Measurements from ENCODE around the gene SDHB.

Gene SDHB

DNA sequence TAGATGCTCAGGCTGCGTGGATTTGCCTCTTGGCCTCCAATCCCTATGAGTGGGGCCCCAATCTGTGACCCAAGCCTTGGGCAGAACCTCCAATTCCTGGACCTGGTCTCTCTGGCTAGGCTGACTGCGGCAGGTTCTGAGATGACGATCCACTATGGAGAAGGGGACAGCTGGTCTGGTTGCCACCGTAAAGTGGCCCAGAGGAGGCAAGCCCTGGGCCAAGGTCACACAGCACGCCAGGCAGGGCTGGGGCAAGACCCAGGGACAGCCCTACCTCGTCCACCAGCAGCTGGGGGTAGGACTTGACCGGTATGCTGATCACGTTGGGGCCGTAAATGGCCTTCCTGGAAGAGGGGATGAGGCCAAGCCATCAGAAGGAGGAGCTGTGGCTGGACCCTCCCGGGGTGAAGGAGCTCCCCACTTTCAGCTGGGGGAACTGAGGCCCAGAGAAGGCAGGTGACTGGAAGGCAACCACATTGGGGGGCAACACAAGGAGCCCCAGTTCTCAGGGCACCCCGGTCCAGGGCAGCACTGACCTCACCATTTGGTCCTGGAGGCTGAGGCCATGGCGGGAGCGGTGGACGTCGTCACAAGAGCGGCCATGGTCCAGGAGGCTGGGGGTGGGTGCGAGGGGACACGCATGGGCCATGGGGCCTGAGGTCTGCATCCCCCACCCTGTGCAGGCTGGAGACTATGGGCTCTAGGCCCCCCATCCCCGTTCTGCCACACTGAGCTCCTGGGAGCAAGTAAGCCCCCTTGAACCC lies 51.9 kb downstream of the SDHB start:
- peaks cover 12% of the 10 kb centered on the region for H3K36me3 Mint-ChIP-seq (ENCODE audit: low read depth)
- H3K27ac Mint-ChIP-seq, result no peak overlapping the region
- TF ChIP-seq, protein P1, sequence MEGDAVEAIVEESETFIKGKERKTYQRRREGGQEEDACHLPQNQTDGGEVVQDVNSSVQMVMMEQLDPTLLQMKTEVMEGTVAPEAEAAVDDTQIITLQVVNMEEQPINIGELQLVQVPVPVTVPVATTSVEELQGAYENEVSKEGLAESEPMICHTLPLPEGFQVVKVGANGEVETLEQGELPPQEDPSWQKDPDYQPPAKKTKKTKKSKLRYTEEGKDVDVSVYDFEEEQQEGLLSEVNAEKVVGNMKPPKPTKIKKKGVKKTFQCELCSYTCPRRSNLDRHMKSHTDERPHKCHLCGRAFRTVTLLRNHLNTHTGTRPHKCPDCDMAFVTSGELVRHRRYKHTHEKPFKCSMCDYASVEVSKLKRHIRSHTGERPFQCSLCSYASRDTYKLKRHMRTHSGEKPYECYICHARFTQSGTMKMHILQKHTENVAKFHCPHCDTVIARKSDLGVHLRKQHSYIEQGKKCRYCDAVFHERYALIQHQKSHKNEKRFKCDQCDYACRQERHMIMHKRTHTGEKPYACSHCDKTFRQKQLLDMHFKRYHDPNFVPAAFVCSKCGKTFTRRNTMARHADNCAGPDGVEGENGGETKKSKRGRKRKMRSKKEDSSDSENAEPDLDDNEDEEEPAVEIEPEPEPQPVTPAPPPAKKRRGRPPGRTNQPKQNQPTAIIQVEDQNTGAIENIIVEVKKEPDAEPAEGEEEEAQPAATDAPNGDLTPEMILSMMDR (IDR thresholded peaks at IDR 0.05), result no peak
- no peak overlapping the region for H3K4me3 Mint-ChIP-seq
- peaks cover 5% of the 10 kb centered on the region for H3K27me3 Mint-ChIP-seq (ENCODE audit: low read depth, poor library complexity)
- no peaks in the 10 kb centered on the region for H3K4me1 Mint-ChIP-seq
- no peak for DNase-seq
- H3K9me3 Mint-ChIP-seq, result no peaks in the 10 kb centered on the region

DNA sequence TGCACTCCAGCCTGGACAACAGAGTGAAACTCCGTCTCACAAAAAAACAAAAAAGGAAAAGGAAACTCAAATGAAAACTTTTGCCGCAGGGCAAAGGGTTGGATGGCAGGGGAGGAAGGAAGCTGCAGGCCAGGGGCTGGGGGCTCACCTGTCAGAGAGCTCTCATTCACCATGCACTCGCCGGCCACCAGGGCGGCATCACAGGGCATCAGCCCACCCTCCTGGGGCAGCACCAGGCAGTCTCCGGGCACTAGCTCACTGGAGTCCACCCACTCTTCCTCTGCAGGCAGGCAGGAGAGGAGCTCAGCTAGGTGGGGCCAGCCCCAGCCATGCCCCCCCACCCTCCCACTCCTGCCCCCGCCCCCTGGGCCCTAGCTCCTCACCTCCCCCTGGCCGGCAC lies 54.0 kb downstream of the SDHB start:
- DNase-seq, result no peak
- H3K27me3 Mint-ChIP-seq (ENCODE audit: low read depth, poor library complexity), result peaks cover 5% of the 10 kb centered on the region
- no peaks in the 10 kb centered on the region for H3K4me1 Mint-ChIP-seq
- peaks cover 12% of the 10 kb centered on the region for H3K36me3 Mint-ChIP-seq (ENCODE audit: low read depth)
- H3K9me3 Mint-ChIP-seq, result no peaks in the 10 kb centered on the region
- H3K27ac Mint-ChIP-seq, result no peak overlapping the region
- H3K4me3 Mint-ChIP-seq, result no peak overlapping the region
- TF ChIP-seq, protein P1 (IDR thresholded peaks at IDR 0.05), result no peak

DNA sequence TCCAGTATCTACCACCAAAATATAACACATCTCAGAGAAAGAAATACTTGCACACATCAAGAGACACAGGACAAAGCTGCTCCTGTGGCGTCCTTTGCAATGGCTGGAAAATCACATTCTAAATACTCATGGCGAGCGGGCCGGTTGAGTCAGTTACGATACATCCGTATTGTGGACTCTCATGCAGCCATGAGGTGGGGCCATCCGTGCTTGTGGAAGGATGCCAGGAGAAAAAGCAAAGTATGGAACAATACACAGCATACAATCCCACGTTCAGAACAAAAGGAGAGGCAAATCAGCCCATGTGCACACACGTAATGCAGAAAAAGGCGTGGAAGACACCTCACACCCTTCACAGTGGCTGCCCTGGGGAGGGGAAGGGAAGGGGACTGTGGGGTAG lies 55.2 kb downstream of the SDHB start:
- Mint-ChIP-seq H3K4me3 (no peak overlapping the region), H3K27me3 (ENCODE audit: low read depth, poor library complexity) (peaks cover 5% of the 10 kb centered on the region), H3K4me1 (no peaks in the 10 kb centered on the region), H3K36me3 (ENCODE audit: low read depth) (peaks cover 12% of the 10 kb centered on the region), H3K27ac (no peak overlapping the region), H3K9me3 (no peaks in the 10 kb centered on the region)
- TF ChIP-seq, protein P1 (IDR thresholded peaks at IDR 0.05), result no peak
- no peak for DNase-seq

DNA sequence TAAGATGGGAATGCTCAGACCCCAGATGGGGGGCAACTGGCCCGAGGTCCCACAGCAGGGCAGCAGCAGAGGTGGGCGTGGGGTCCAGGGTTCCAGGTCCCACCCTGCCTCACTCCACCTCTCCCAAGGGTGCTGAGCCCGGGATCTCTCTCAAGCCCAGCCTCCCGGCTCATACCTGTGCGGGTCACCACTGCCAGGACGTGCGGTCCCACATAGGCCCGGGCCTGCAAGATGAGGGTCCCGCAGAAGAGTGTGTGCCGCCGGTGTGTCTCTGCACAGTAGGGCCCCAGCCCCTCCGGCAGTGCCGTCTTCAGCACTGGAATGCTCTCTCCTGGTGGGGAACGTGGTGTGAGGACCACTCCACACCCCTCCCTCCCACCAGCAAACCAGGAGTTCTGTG lies 57.0 kb downstream of the SDHB start:
- Mint-ChIP-seq H3K4me1 (no peaks in the 10 kb centered on the region), H3K27me3 (ENCODE audit: low read depth, poor library complexity) (peaks cover 5% of the 10 kb centered on the region), H3K9me3 (no peaks in the 10 kb centered on the region), H3K4me3 (no peak overlapping the region), H3K27ac (no peak overlapping the region), H3K36me3 (ENCODE audit: low read depth) (peaks cover 12% of the 10 kb centered on the region)
- DNase-seq, result no peak
- TF ChIP-seq, protein P1 (IDR thresholded peaks at IDR 0.05), result no peak

DNA sequence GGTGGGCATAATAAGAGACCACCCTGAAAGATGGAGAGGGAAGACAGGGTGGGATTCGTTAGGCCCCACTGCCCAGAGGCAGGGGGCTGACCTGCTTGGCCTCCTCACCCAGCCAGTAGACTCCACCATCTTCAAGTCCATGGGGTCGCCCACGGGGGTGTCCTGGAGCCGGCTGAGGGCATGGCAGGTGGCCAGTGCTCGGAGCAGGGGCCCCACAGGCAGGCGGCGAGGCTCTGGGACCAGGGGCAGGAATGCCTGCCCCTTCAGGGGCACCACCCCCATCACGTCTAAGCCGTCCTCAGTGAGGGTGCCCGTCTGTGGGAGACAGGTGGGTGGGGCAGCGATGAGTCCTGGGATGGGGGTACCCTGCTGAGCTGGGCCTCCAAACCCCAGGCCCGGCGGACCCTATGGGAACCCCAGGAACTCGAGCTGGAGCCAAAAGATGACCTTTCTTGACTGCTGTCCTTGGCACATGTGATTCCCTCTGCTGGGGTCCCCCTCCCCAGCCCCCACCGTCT lies 60.3 kb downstream of the SDHB start:
- Mint-ChIP-seq H3K36me3 (ENCODE audit: low read depth) (peaks cover 4% of the 10 kb centered on the region), H3K27me3 (ENCODE audit: low read depth, poor library complexity) (no peaks in the 10 kb centered on the region), H3K27ac (no peak overlapping the region), H3K4me1 (no peaks in the 10 kb centered on the region), H3K9me3 (no peaks in the 10 kb centered on the region), H3K4me3 (no peak overlapping the region)
- no peak for DNase-seq
- TF ChIP-seq, protein P1 (IDR thresholded peaks at IDR 0.05), result no peak

DNA sequence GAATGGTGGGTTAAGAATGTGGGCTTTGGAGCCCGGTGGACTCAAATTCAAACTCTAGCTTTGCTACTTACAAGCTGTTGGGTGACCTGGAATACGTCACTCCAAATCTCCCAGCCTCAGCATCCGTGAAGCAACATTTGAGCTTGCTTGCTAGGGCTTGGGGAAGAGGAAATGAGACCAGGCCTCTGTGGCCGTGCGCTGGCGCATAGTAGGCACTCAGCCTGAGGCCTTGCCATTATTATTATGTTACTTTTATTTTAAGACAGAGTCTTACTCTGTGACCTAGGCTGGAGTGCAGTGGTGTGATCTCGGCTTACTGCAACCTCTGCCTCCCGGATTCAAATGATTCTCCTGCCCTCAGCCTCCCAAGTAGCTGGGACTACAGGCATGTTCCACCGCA lies 61.2 kb downstream of the SDHB start:
- no peaks in the 10 kb centered on the region for H3K27me3 Mint-ChIP-seq (ENCODE audit: low read depth, poor library complexity)
- no peaks in the 10 kb centered on the region for H3K4me1 Mint-ChIP-seq
- H3K4me3 Mint-ChIP-seq, result no peak overlapping the region
- H3K27ac Mint-ChIP-seq, result no peak overlapping the region
- DNase-seq, result no peak
- H3K9me3 Mint-ChIP-seq, result no peaks in the 10 kb centered on the region
- no peaks in the 10 kb centered on the region for H3K36me3 Mint-ChIP-seq (ENCODE audit: low read depth)
- TF ChIP-seq, protein P1 (IDR thresholded peaks at IDR 0.05), result no peak

All from nephron progenitor cell (in vitro differentiated cells).